Measurements from ENCODE around the gene TPK1.

GRCh38 chr7:144404946-144405345 lies 430.9 kb downstream of the TPK1 start:
- TF ChIP-seq CTCF (conservative IDR thresholded peaks at IDR 0.05; ENCODE audit: low read depth, low read length) (no peak), POLR2A (IDR thresholded peaks at IDR 0.05; ENCODE audit: low read depth, low read length) (no peak), RFX5 (IDR thresholded peaks at IDR 0.05; ENCODE audit: low read depth, low read length) (no peak), SMC3 (IDR thresholded peaks at IDR 0.05; ENCODE audit: low read depth, low read length) (no peak), USF2 (IDR thresholded peaks at IDR 0.05; ENCODE audit: low read depth, low read length) (no peak), NFE2L2 (IDR thresholded peaks at IDR 0.05; ENCODE audit: low read depth, low read length) (no peak), FOS (IDR thresholded peaks at IDR 0.05; ENCODE audit: low read depth, low read length) (no peak)
